Measurements from ENCODE around the gene KCND3.
A peak's percentile ranks its signal among the peaks of the same experiment; 100 is the strongest.

The KCND3 gene

DNA sequence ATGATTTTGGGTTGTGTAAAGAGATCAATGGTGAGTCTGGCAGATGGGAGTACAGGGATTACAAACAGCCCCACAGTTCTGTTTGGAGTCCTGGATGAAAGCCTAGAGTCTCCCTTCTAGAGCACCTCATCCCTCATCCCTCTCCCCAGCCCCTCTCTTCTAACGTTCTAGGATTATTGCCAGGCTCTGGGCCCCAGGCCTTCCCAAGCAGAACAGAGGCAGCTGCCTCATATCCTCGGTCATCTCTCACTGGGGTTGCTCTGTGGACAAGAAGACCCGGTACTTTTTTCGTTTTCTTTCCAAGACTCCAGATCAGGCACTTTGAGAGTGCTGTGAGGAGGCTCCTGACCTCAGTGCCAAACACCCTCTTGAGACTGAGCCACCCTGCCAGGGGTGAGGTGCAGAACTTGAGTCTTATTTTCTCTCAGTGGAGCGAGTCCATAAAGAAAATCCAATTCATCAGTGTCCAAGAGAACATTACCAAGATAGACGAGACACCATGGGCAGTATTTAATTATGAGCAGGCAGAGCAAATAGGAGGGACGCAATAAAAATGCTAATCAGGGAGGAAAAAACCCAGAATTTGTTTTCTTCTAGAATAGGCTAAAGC lies 17.1 kb upstream of the KCND3 start:
- TF ChIP-seq CTCF (IDR thresholded peaks at IDR 0.05; ENCODE audit: low read depth, low read length): no peak
- TF ChIP-seq EZH2phosphoT487 (IDR thresholded peaks at IDR 0.05; ENCODE audit: low read depth): no peak
- no peak overlapping the region for H3K4me2 ChIP-seq (ENCODE audit: low read length)
- H3K9me3 ChIP-seq (ENCODE audit: insufficient read depth, low read length): no peaks in the 10 kb centered on the region
- H4K20me1 ChIP-seq (ENCODE audit: insufficient read depth, low read length): no peaks in the 10 kb centered on the region
- H3K27ac ChIP-seq (ENCODE audit: low read length): no peak overlapping the region
- H3K79me2 ChIP-seq (ENCODE audit: low read length): no peaks in the 10 kb centered on the region
- H2AFZ ChIP-seq (ENCODE audit: low read depth, low read length): no peak overlapping the region
- H3K4me1 ChIP-seq (ENCODE audit: low read length): peaks cover 15% of the 10 kb centered on the region
- no peak overlapping the region for H3K9ac ChIP-seq (ENCODE audit: low read length)
- H3K36me3 ChIP-seq (replicated peaks; ENCODE audit: low read depth, low read length): no peaks in the 10 kb centered on the region
- H3K4me3 ChIP-seq (ENCODE audit: low read length): no peak overlapping the region
- no peaks in the 10 kb centered on the region for H3K27me3 ChIP-seq (ENCODE audit: low read depth, low read length)

GRCh38 chr1:112004076-112004475 lies 14.6 kb upstream of the KCND3 start:
- H2AFZ ChIP-seq (ENCODE audit: low read depth, low read length): no peak overlapping the region
- H3K4me2 ChIP-seq (ENCODE audit: low read length): no peak overlapping the region
- no peaks in the 10 kb centered on the region for H3K9me3 ChIP-seq (ENCODE audit: insufficient read depth, low read length)
- TF ChIP-seq EZH2phosphoT487 (IDR thresholded peaks at IDR 0.05; ENCODE audit: low read depth): no peak
- no peak overlapping the region for H3K4me3 ChIP-seq (ENCODE audit: low read length)
- H4K20me1 ChIP-seq (ENCODE audit: insufficient read depth, low read length): no peaks in the 10 kb centered on the region
- H3K36me3 ChIP-seq (replicated peaks; ENCODE audit: low read depth, low read length): no peaks in the 10 kb centered on the region
- no peak overlapping the region for H3K9ac ChIP-seq (ENCODE audit: low read length)
- H3K27me3 ChIP-seq (ENCODE audit: low read depth, low read length): no peaks in the 10 kb centered on the region
- H3K79me2 ChIP-seq (ENCODE audit: low read length): no peaks in the 10 kb centered on the region
- H3K4me1 ChIP-seq (ENCODE audit: low read length): peaks cover 39% of the 10 kb centered on the region
- H3K27ac ChIP-seq (ENCODE audit: low read length): no peak overlapping the region

GRCh38 chr1:112002514-112002913 lies 13.0 kb upstream of the KCND3 start:
- Histone ChIP-seq H3K9me3 (ENCODE audit: insufficient read depth, low read length) (no peaks in the 10 kb centered on the region), H3K4me1 (ENCODE audit: low read length) (peaks cover 47% of the 10 kb centered on the region), H2AFZ (ENCODE audit: low read depth, low read length) (no peak overlapping the region), H3K9ac (ENCODE audit: low read length) (no peak overlapping the region), H3K27ac (ENCODE audit: low read length) (no peak overlapping the region), H3K4me2 (ENCODE audit: low read length) (0 out of 2 replicates have a peak overlapping the region, but pooled peaks have one; percentile 4), H3K27me3 (ENCODE audit: low read depth, low read length) (no peaks in the 10 kb centered on the region), H3K36me3 (replicated peaks; ENCODE audit: low read depth, low read length) (no peaks in the 10 kb centered on the region), H4K20me1 (ENCODE audit: insufficient read depth, low read length) (no peaks in the 10 kb centered on the region), H3K4me3 (ENCODE audit: low read length) (no peak overlapping the region), H3K79me2 (ENCODE audit: low read length) (no peaks in the 10 kb centered on the region)
- no peak for TF ChIP-seq CTCF (IDR thresholded peaks at IDR 0.05; ENCODE audit: low read depth, low read length)

GRCh38 chr1:112001436-112001835 lies 12.0 kb upstream of the KCND3 start:
- Histone ChIP-seq H3K27me3 (ENCODE audit: low read depth, low read length) (no peaks in the 10 kb centered on the region), H3K79me2 (ENCODE audit: low read length) (no peaks in the 10 kb centered on the region), H3K27ac (ENCODE audit: low read length) (no peak overlapping the region), H3K9ac (ENCODE audit: low read length) (no peak overlapping the region), H4K20me1 (ENCODE audit: insufficient read depth, low read length) (no peaks in the 10 kb centered on the region), H3K9me3 (ENCODE audit: insufficient read depth, low read length) (no peaks in the 10 kb centered on the region), H2AFZ (ENCODE audit: low read depth, low read length) (no peak overlapping the region), H3K4me2 (ENCODE audit: low read length) (peak overlapping the region; percentile 18), H3K36me3 (replicated peaks; ENCODE audit: low read depth, low read length) (no peaks in the 10 kb centered on the region), H3K4me1 (ENCODE audit: low read length) (peaks cover 47% of the 10 kb centered on the region), H3K4me3 (ENCODE audit: low read length) (no peak overlapping the region)
- no peak for TF ChIP-seq CTCF (IDR thresholded peaks at IDR 0.05; ENCODE audit: low read depth, low read length)
